Measurements from ENCODE around the gene ZNF100. TPM values are rescaled to one million over a fixed set of nuclear protein-coding genes. Genes with fewer than 3 reads are reported as not detected.

ZNF100 gene
- total and polyA plus RNA-seq, 9 of the 15 experiments (the other 6 are each of a cell fraction or from before 2014, with no cell fraction given), result 4.5 to 27.2 (median 19.6) TPM

GRCh38 chr19:21704320-21704719 lies 63.1 kb downstream of the ZNF100 start:
- POLR2A ChIA-PET, result interaction anchor here (0.6 to 1.0 kb wide), 2 partner anchors 15 to 148 kb away, joined by 3 read pairs; no protein-coding TSS in a partner anchor
- Histone ChIP-seq H2AFZ (ENCODE audit: low read depth, low read length) (no peak overlapping the region), H3K27me3 (ENCODE audit: control insufficient read depth in 2 of 2, insufficient read depth in 2 of 2, low read length in 2 of 2) (no peaks in the 10 kb centered on the region), H3K27ac (ENCODE audit: extremely low read depth, low read depth, low read length) (no peak overlapping the region), H3K9ac (ENCODE audit: insufficient read depth in 1 of 2, low read depth in 2 of 2, low read length in 2 of 2) (no peak overlapping the region), H3K4me2 (ENCODE audit: insufficient read depth, low read length) (no peak overlapping the region), H3K4me3 (no peak overlapping the region), H3K4me1 (replicated peaks in 1 of 2; ENCODE audit: control insufficient read depth in 2 of 2, insufficient read depth in 2 of 2, low read length in 2 of 2) (peaks cover 0 to 2% of the 10 kb centered on the region in 2 experiments; a peak in 2 of 5 replicates), H4K20me1 (replicated peaks; ENCODE audit: control insufficient read depth, insufficient read depth, low read length) (no peaks in the 10 kb centered on the region), H3K36me3 (ENCODE audit: control insufficient read depth, insufficient read depth, low read length) (no peaks in the 10 kb centered on the region), H3K9me1 (ENCODE audit: control insufficient read depth, insufficient read depth, low read length) (no peaks in the 10 kb centered on the region), H3K79me2 (ENCODE audit: control insufficient read depth, insufficient read depth, low read length) (no peaks in the 10 kb centered on the region), H3K9me3 (replicated peaks; ENCODE audit: control insufficient read depth, insufficient read depth, low read depth, low read length) (no peaks in the 10 kb centered on the region)
- WGBS (ENCODE audit: insufficient coverage, low coverage, missing lambda C conversion rate), result 23% methylated on average over 3 of the region's 3 CpGs
- intact Hi-C loops (cut with micrococcal nuclease), result no loop called here
- no peak for FAIRE-seq
- CTCF ChIA-PET (ENCODE audit: low intra/inter-chr PET ratio), result no interaction called here
- no peak for ATAC-seq
- no TSS peak for BruUV-seq (replicated peaks)
- no peak for DNase-seq (ENCODE audit: extremely low read depth in 1 of 4, low spot score in 3 of 4)
- in situ Hi-C loops (cut with MboI), result no loop called here
- TF ChIP-seq ZNF830 (CRISPR knock-in tag; IDR thresholded peaks at IDR 0.05) (no peak), ZNF778 (CRISPR knock-in tag; IDR thresholded peaks at IDR 0.05) (no peak), NFXL1 (CRISPR knock-in tag; IDR thresholded peaks at IDR 0.05) (no peak), RBM34 (IDR thresholded peaks at IDR 0.05; ENCODE audit: borderline replicate concordance, insufficient read depth, low read length) (no peak), ZNF143 (CRISPR knock-in tag; IDR thresholded peaks at IDR 0.05) (no peak), NKRF (IDR thresholded peaks at IDR 0.05; ENCODE audit: borderline replicate concordance) (no peak)
- TF ChIP-seq, protein P1, sequence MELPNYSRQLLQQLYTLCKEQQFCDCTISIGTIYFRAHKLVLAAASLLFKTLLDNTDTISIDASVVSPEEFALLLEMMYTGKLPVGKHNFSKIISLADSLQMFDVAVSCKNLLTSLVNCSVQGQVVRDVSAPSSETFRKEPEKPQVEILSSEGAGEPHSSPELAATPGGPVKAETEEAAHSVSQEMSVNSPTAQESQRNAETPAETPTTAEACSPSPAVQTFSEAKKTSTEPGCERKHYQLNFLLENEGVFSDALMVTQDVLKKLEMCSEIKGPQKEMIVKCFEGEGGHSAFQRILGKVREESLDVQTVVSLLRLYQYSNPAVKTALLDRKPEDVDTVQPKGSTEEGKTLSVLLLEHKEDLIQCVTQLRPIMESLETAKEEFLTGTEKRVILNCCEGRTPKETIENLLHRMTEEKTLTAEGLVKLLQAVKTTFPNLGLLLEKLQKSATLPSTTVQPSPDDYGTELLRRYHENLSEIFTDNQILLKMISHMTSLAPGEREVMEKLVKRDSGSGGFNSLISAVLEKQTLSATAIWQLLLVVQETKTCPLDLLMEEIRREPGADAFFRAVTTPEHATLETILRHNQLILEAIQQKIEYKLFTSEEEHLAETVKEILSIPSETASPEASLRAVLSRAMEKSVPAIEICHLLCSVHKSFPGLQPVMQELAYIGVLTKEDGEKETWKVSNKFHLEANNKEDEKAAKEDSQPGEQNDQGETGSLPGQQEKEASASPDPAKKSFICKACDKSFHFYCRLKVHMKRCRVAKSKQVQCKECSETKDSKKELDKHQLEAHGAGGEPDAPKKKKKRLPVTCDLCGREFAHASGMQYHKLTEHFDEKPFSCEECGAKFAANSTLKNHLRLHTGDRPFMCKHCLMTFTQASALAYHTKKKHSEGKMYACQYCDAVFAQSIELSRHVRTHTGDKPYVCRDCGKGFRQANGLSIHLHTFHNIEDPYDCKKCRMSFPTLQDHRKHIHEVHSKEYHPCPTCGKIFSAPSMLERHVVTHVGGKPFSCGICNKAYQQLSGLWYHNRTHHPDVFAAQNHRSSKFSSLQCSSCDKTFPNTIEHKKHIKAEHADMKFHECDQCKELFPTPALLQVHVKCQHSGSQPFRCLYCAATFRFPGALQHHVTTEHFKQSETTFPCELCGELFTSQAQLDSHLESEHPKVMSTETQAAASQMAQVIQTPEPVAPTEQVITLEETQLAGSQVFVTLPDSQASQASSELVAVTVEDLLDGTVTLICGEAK (IDR thresholded peaks at IDR 0.05), result no peak
- TF ChIP-seq, protein P1 (CRISPR knock-in tag; IDR thresholded peaks at IDR 0.05), result no peak
- TF ChIP-seq, protein P2, sequence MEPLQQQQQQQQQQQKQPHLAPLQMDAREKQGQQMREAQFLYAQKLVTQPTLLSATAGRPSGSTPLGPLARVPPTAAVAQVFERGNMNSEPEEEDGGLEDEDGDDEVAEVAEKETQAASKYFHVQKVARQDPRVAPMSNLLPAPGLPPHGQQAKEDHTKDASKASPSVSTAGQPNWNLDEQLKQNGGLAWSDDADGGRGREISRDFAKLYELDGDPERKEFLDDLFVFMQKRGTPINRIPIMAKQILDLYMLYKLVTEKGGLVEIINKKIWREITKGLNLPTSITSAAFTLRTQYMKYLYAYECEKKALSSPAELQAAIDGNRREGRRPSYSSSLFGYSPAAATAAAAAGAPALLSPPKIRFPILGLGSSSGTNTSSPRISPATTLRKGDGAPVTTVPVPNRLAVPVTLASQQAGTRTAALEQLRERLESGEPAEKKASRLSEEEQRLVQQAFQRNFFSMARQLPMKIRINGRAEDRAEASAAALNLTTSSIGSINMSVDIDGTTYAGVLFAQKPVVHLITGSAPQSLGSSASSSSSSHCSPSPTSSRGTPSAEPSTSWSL (CRISPR knock-in tag; IDR thresholded peaks at IDR 0.05; ENCODE audit: borderline replicate concordance), result no peak

Measured in K562 (cell line).